Spleen (tissue), 11 donors: Measurements from ENCODE around the gene ERC1. TPM values are rescaled to one million over a fixed set of nuclear protein-coding genes. Genes with fewer than 3 reads are reported as not detected.

Source experiments
- DNase-seq: peaks from one replicate; pipeline ENCODE4 v3.0.0-alpha.2; 2020
- H3K27ac ChIP-seq, 8 donors: fragments of 200-600 bp; sonication (generic) in 7 of 8; 1 replicate in 4 of 8; 2 replicates in 4 of 8; pipeline versions ENCODE4 v1.5.0 to v1.8.0; 2016 to 2021; ENCODE audit warnings: inconsistent platforms in 4 of 8, mild to moderate bottlenecking in 4 of 8, moderate library complexity in 1 of 8
- H3K27me3 ChIP-seq, 7 donors: fragments of 200-600 bp; sonication (generic) in 6 of 7; replicated peaks in 1 of 7; 1 replicate in 4 of 7; 2 replicates in 3 of 7; pipeline versions ENCODE4 v1.5.0 to v1.8.0; 2016 to 2021; ENCODE audit warnings: inconsistent platforms in 3 of 7, mild to moderate bottlenecking in 1 of 7
- H3K36me3 ChIP-seq, 6 donors: fragments of 200-600 bp; sonication (generic) in 5 of 6; 1 replicate in 4 of 6; 2 replicates in 2 of 6; pipeline versions ENCODE4 v1.5.0 to v1.8.0; 2016 to 2021; ENCODE audit warnings: inconsistent platforms in 2 of 6
- H3K4me1 ChIP-seq, 6 donors: fragments of 200-600 bp; sonication (generic) in 5 of 6; 1 replicate in 3 of 6; 2 replicates in 3 of 6; pipeline versions ENCODE4 v1.5.0 to v1.8.0; 2016 to 2021; ENCODE audit warnings: inconsistent platforms in 3 of 6
- H3K4me3 ChIP-seq, 8 donors: fragments of 200-600 bp; sonication (generic) in 7 of 8; 1 replicate in 4 of 8; 2 replicates in 4 of 8; pipeline versions ENCODE4 v1.5.0 to v1.8.0; 2016 to 2021; ENCODE audit warnings: inconsistent platforms in 4 of 8, mild to moderate bottlenecking in 4 of 8, moderate library complexity in 2 of 8
- H3K9me3 ChIP-seq, 8 donors: fragments of 200-600 bp; sonication (generic) in 7 of 8; 1 replicate in 4 of 8; 2 replicates in 4 of 8; pipeline versions ENCODE4 v1.5.0 to v1.8.0; 2016 to 2021; ENCODE audit warnings: inconsistent platforms in 4 of 8
- CTCF ChIP-seq, 11 experiments: fragments of 200-600 bp in 7 of 11; fragments of 450-650 bp in 4 of 11; sonication (generic) in 4 of 11; IDR thresholded peaks in 8 of 11; conservative IDR thresholded peaks in 3 of 11; 1 replicate in 7 of 11; 2 replicates in 4 of 11; pipeline versions ENCODE4 v1.4.0 to v1.8.0; 2016 to 2021; ENCODE audit warnings: antibody characterized with exemption in 11 of 11, inconsistent platforms in 4 of 11, mild to moderate bottlenecking in 1 of 11
- POLR2A ChIP-seq, 3 donors: fragments of 450-650 bp; IDR thresholded peaks; one replicate each; pipeline ENCODE4 v1.5.1; 2017; ENCODE audit warnings: antibody characterized with exemption in 3 of 3, mild to moderate bottlenecking in 1 of 3
- POLR2AphosphoS5 ChIP-seq, 3 donors: sonication (generic); formaldehyde crosslinking; IDR thresholded peaks; one replicate each; pipeline ENCODE4 v1.5.1; 2017; ENCODE audit warnings: antibody characterized with exemption in 3 of 3
- WGBS, 5 donors: extraction: QIAGEN DNeasy Blood & Tissue Kit in 3 of 5; methylation state at CpG; one replicate each; pipeline versions ENCODE4 v1.1.5 to v1.1.7; 2013 to 2018; 5-methylcytosine and 5-hydroxymethylcytosine counted together
- intact Hi-C: fragments of 100-400 bp; cut with DNase I; formaldehyde crosslinking; loops from one replicate; pipeline ENCODE4 v1.15.0; 2023; ENCODE audit warnings: low total_unique reads
- polyA plus RNA-seq, 3 donors: library from polyadenylated mRNA; stranded (reverse); fragments of 200-250 nt; gene quantifications; one replicate each; pipeline ENCODE4 v1.2.1, GENCODE V29; 2013
- total RNA-seq, 7 donors: library from RNA; depleted of rRNA in 3 of 7; stranded (reverse); fragments of >200 nt in 3 of 7; fragmentation: NEBNext Ultra II Directional in 4 of 7; extraction: Animal tissue kit (Norgen Biotek cat#: 25700) in 4 of 7; gene quantifications; one replicate each; pipeline versions ENCODE4 v1.1.0 to v1.2.1, GENCODE V29; 2016 to 2021
- donor health status: healthy with polysubstance abuse.
- donor health status: DM: no; HTN: no; CAD: no; lungs with moderate emphysema.
- donor health status: DM: no; HTN: no; CAD: no.
- donor health status: Bipolar disorder and iron deficiency.
- donor health status: healthy.
- donor health status: DM: no; HTN: no; CAD: no.
- donor health status: DM: yes; HTN: yes; CAD: no.

The ERC1 gene
- total and polyA plus RNA-seq, 10 donors = 1.2 to 73.4 (median 42.6) TPM

- intact Hi-C loops = no loop called here
- no peak for DNase-seq
- no peak overlapping the region for H3K27ac ChIP-seq
- H3K4me3 ChIP-seq = no peak overlapping the region
- 88 to 96% (median 93%) methylated on average over 7 of the region's 7 CpGs for WGBS, 5 donors
- TF ChIP-seq POLR2A (IDR thresholded peaks at IDR 0.05) (no peak), POLR2AphosphoS5 (IDR thresholded peaks at IDR 0.05) (no peak), CTCF (IDR thresholded peaks at IDR 0.05 in 8 of 11, conservative IDR thresholded peaks at IDR 0.05 in 3 of 11) (no peak)
- H3K27me3 ChIP-seq = no peaks in the 10 kb centered on the region
- no peaks in the 10 kb centered on the region for H3K4me1 ChIP-seq
- H3K9me3 ChIP-seq = no peaks in the 10 kb centered on the region
- H3K36me3 ChIP-seq = no peaks in the 10 kb centered on the region
These were observed 17.0 kb downstream of the ERC1 start for GRCh38 chr12:1007994-1008393.

- Histone ChIP-seq H3K4me3 (no peak overlapping the region), H3K9me3 (no peaks in the 10 kb centered on the region), H3K27me3 (no peaks in the 10 kb centered on the region), H3K27ac (no peak overlapping the region), H3K36me3 (no peaks in the 10 kb centered on the region), H3K4me1 (peaks cover 0 to 3% (median 0%) of the 10 kb centered on the region in 6 donors)
- whole genome bisulfite sequencing, 5 donors = 95 to 97% (median 95%) methylated on average over 5 of the region's 5 CpGs
- DNase-seq = no peak
- intact Hi-C loops = no loop called here
- TF ChIP-seq CTCF (IDR thresholded peaks at IDR 0.05 in 8 of 11, conservative IDR thresholded peaks at IDR 0.05 in 3 of 11) (no peak), POLR2AphosphoS5 (IDR thresholded peaks at IDR 0.05) (no peak), POLR2A (IDR thresholded peaks at IDR 0.05) (no peak)
These were observed 20.1 kb downstream of the ERC1 start for GRCh38 chr12:1011091-1011490.

GRCh38 chr12:1013618-1014489 is 22.8 kb downstream of the ERC1 start:
- Histone ChIP-seq H3K27me3 (no peaks in the 10 kb centered on the region), H3K4me1 (peaks cover 0 to 3% (median 0%) of the 10 kb centered on the region in 6 donors), H3K36me3 (no peaks in the 10 kb centered on the region), H3K27ac (no peak overlapping the region), H3K4me3 (no peak overlapping the region), H3K9me3 (no peaks in the 10 kb centered on the region)
- WGBS, 5 donors = 87 to 95% (median 91%) methylated on average over 10 of the region's 10 CpGs
- DNase-seq = no peak
- intact Hi-C loops = no loop called here
- TF ChIP-seq POLR2A (IDR thresholded peaks at IDR 0.05) (no peak), POLR2AphosphoS5 (IDR thresholded peaks at IDR 0.05) (no peak), CTCF (IDR thresholded peaks at IDR 0.05 in 8 of 11, conservative IDR thresholded peaks at IDR 0.05 in 3 of 11) (no peak)

- intact Hi-C loops = no loop called here
These were observed 28.3 kb downstream of the ERC1 start for GRCh38 chr12:1019283-1019682.

More at GRCh38 chr12:1019283-1019682, 28.3 kb downstream of the ERC1 start:
- no peak overlapping the region for H3K27ac ChIP-seq
- WGBS, 5 donors = 89 to 99% (median 91%) methylated on average over 5 of the region's 5 CpGs
- H3K9me3 ChIP-seq = no peaks in the 10 kb centered on the region
- DNase-seq = no peak
- no peaks in the 10 kb centered on the region for H3K27me3 ChIP-seq
- H3K36me3 ChIP-seq = peaks cover 0 to 26% (median 2%) of the 10 kb centered on the region in 6 donors
- H3K4me1 ChIP-seq = no peaks in the 10 kb centered on the region
- no peak overlapping the region for H3K4me3 ChIP-seq
- TF ChIP-seq POLR2AphosphoS5 (IDR thresholded peaks at IDR 0.05) (no peak), CTCF (IDR thresholded peaks at IDR 0.05 in 8 of 11, conservative IDR thresholded peaks at IDR 0.05 in 3 of 11) (no peak), POLR2A (IDR thresholded peaks at IDR 0.05) (no peak)
